Forelimb muscle (tissue), 1 donor: ENCODE results near the gene WDR70. TPM values are rescaled to one million over a fixed set of nuclear protein-coding genes. Genes with fewer than 3 reads are reported as not detected.
"Not testable (repeated sequence)": the region's sequence is repeated elsewhere in the genome, so short reads cannot be mapped to it uniquely, and the experiment has no call there.

Experiments used
- DNase-seq: peaks from one replicate; pipeline ENCODE4 v3.0.0-alpha.2; 2013; ENCODE audit warnings: low read depth
- polyA plus RNA-seq: library from polyadenylated mRNA; unstranded; fragments of 120-200 nt; gene quantifications from one replicate; pipeline ENCODE4 v1.2.1, GENCODE V29; 2013; ENCODE audit not compliant: insufficient read length

WDR70 gene
- polyA plus RNA-seq, 1 donor, result 27.8 TPM

GRCh38 chr5:37570597-37570996 is 191.5 kb downstream of the WDR70 start:
- DNase-seq, result no peak

GRCh38 chr5:37571985-37572384 is 192.9 kb downstream of the WDR70 start:
- DNase-seq, result no peak

GRCh38 chr5:37575541-37576489 is 196.7 kb downstream of the WDR70 start:
- DNase-seq, result no peak

- no peak for DNase-seq
These were observed 197.4 kb downstream of the WDR70 start for GRCh38 chr5:37576552-37576951.

- DNase-seq, result no peak
These were observed 199.1 kb downstream of the WDR70 start for GRCh38 chr5:37578176-37578575.

- DNase-seq, result no peak
These were observed 201.0 kb downstream of the WDR70 start for GRCh38 chr5:37580106-37580505.

- DNase-seq, result no peak
These were observed 203.1 kb downstream of the WDR70 start for GRCh38 chr5:37582202-37582601.

- not testable (repeated sequence) for DNase-seq
These were observed 214.2 kb downstream of the WDR70 start for GRCh38 chr5:37593292-37593691.

- DNase-seq, result not testable (repeated sequence)
These were observed 215.7 kb downstream of the WDR70 start for GRCh38 chr5:37594864-37595263.

- no peak for DNase-seq
These were observed 219.6 kb downstream of the WDR70 start for GRCh38 chr5:37598733-37599132.

- DNase-seq, result no peak
These were observed 222.0 kb downstream of the WDR70 start for GRCh38 chr5:37601163-37601562.

- DNase-seq, result no peak
These were observed 224.0 kb downstream of the WDR70 start for GRCh38 chr5:37603072-37603471.

- no peak for DNase-seq
These were observed 225.2 kb downstream of the WDR70 start for GRCh38 chr5:37604290-37604689.

GRCh38 chr5:37606148-37606547 is 227.0 kb downstream of the WDR70 start:
- no peak for DNase-seq

GRCh38 chr5:37606632-37607248 is 227.6 kb downstream of the WDR70 start:
- DNase-seq, result no peak

- peak; percentile 24 for DNase-seq
These were observed 236.1 kb downstream of the WDR70 start for GRCh38 chr5:37615184-37615583.

GRCh38 chr5:37619353-37619752 is 240.2 kb downstream of the WDR70 start:
- no peak for DNase-seq

GRCh38 chr5:37622354-37622753 is 243.2 kb downstream of the WDR70 start:
- DNase-seq, result not testable (repeated sequence)

GRCh38 chr5:37626266-37626665 is 247.1 kb downstream of the WDR70 start:
- no peak for DNase-seq

GRCh38 chr5:37628876-37629275 is 249.8 kb downstream of the WDR70 start:
- DNase-seq, result no peak

GRCh38 chr5:37631939-37632338 is 252.8 kb downstream of the WDR70 start:
- DNase-seq, result no peak

GRCh38 chr5:37637165-37637845 is 258.2 kb downstream of the WDR70 start:
- DNase-seq, result no peak
